Activated naive CD4-positive, alpha-beta T cell treated with anti-CD3 and anti-CD28 coated beads, Interleukin-2, amount 10 ng/mL, durations not matched to agents 7 days and 5 days (primary cell): Measurements from ENCODE around the gene KRI1.
"Not testable (repeated sequence)": the region's sequence is repeated elsewhere in the genome, so short reads cannot be mapped to it uniquely, and the experiment has no call there.

Experiments used
- CTCF ChIA-PET: fragments of 350-600 bp; sonication (Branson Sonifier 250); formaldehyde crosslinking; loops from one replicate; lab custom pipeline; 2021; ENCODE audit warnings: antibody characterized with exemption; lab: Charles Lee
- DNase-seq: peaks from one replicate; pipeline ENCODE4 v3.0.0-alpha.2; 2020
- H3K27ac Mint-ChIP-seq: one replicate; pipeline ENCODE4 v1.8.0; 2021; ENCODE audit warnings: mild to moderate bottlenecking, moderate library complexity, mixed read lengths
- H3K27me3 Mint-ChIP-seq: one replicate; pipeline ENCODE4 v1.8.0; 2021; ENCODE audit warnings: mild to moderate bottlenecking, mixed read lengths
- H3K36me3 Mint-ChIP-seq: one replicate; pipeline ENCODE4 v1.8.0; 2021; ENCODE audit warnings: mixed read lengths
- H3K4me1 Mint-ChIP-seq: one replicate; pipeline ENCODE4 v1.8.0; 2021; ENCODE audit warnings: mixed read lengths
- H3K4me3 Mint-ChIP-seq: one replicate; pipeline ENCODE4 v1.8.0; 2021; ENCODE audit warnings: mild to moderate bottlenecking, moderate library complexity, mixed read lengths
- H3K9me3 Mint-ChIP-seq: one replicate; pipeline ENCODE4 v1.8.0; 2021; ENCODE audit warnings: mixed read lengths

Gene KRI1

GRCh38 chr19:10551698-10552301 is 14.0 kb downstream of the KRI1 start:
- H3K27me3 Mint-ChIP-seq, result no peaks in the 10 kb centered on the region
- CTCF ChIA-PET, result interaction anchor here (1.0 to 2.1 kb wide), 7 partner anchors 10 to 281 kb away, joined by 3 to 12 read pairs (median 3); partner anchors contain the start of genes CDC37 and ICAM1
- peaks cover 61% of the 10 kb centered on the region for H3K36me3 Mint-ChIP-seq
- H3K9me3 Mint-ChIP-seq, result no peaks in the 10 kb centered on the region
- no peak overlapping the region for H3K4me3 Mint-ChIP-seq
- H3K4me1 Mint-ChIP-seq, result peaks cover 60% of the 10 kb centered on the region
- peak overlapping the region; percentile 97 for H3K27ac Mint-ChIP-seq
- peak; percentile 69 for DNase-seq

DNA sequence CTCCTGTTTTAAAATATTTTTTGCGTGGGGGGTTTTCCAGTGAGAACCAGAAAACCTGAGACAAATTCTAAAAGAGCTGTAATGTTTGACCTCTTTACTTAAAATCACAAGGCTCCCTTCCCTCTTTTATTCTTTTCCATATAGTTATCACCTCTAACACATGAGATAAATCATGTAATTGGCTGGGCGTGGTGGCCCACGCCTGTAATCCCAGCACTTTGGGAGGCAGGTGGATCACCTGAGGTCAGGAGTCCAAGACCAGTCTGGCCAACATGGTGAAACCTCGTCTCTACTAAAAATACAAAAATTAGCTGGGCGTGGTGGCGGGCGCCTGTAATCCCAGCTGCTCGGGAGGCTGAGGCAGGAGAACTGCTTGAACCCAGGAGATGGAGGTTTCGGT is 14.8 kb downstream of the KRI1 start:
- Mint-ChIP-seq H3K4me1 (peaks cover 58% of the 10 kb centered on the region), H3K36me3 (peaks cover 60% of the 10 kb centered on the region), H3K27ac (peak overlapping the region; percentile 33)
- CTCF ChIA-PET, result interaction anchor here (0.7 to 2.1 kb wide), 5 partner anchors 10 to 148 kb away, joined by 3 to 12 read pairs (median 4); partner anchors contain the start of gene CDC37
- not testable (repeated sequence) for H3K9me3 Mint-ChIP-seq, H3K4me3 Mint-ChIP-seq, H3K27me3 Mint-ChIP-seq, DNase-seq

DNA sequence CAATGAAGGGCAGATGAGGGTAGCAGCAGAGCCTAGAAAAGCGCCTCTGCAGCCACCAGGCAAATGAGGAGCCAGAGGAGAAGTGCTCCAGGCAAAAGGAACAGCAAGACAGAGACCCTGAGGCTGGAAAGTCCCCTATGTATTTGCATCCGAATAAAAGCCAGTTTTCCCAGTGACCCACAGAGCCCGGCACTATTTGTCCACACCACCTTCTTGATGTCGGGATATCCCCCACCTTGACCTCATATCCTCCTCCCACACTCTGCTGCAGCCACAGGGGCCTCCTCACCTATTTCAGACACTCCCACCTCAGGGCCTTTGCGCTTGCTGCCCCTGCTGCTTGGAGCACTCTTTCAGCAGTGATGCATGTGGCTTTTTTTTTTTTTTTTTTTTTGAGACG is 15.5 kb downstream of the KRI1 start:
- H3K4me1 Mint-ChIP-seq, result peaks cover 51% of the 10 kb centered on the region
- no peaks in the 10 kb centered on the region for H3K9me3 Mint-ChIP-seq
- peak overlapping the region; percentile 64 for H3K27ac Mint-ChIP-seq
- CTCF ChIA-PET, result interaction anchor here (1.5 kb wide), 1 partner anchor 147 kb away, joined by 3 read pairs; the partner anchor contains the start of gene CDC37
- H3K4me3 Mint-ChIP-seq, result no peak overlapping the region
- H3K27me3 Mint-ChIP-seq, result no peaks in the 10 kb centered on the region
- peaks cover 55% of the 10 kb centered on the region for H3K36me3 Mint-ChIP-seq
- no peak for DNase-seq

GRCh38 chr19:10549733-10550132 is 16.1 kb downstream of the KRI1 start:
- H3K36me3 Mint-ChIP-seq, result peaks cover 59% of the 10 kb centered on the region
- no peaks in the 10 kb centered on the region for H3K27me3 Mint-ChIP-seq
- H3K4me1 Mint-ChIP-seq, result peaks cover 51% of the 10 kb centered on the region
- no peak for DNase-seq
- no peaks in the 10 kb centered on the region for H3K9me3 Mint-ChIP-seq
- no peak overlapping the region for H3K27ac Mint-ChIP-seq
- CTCF ChIA-PET, result no interaction called here
- no peak overlapping the region for H3K4me3 Mint-ChIP-seq

DNA sequence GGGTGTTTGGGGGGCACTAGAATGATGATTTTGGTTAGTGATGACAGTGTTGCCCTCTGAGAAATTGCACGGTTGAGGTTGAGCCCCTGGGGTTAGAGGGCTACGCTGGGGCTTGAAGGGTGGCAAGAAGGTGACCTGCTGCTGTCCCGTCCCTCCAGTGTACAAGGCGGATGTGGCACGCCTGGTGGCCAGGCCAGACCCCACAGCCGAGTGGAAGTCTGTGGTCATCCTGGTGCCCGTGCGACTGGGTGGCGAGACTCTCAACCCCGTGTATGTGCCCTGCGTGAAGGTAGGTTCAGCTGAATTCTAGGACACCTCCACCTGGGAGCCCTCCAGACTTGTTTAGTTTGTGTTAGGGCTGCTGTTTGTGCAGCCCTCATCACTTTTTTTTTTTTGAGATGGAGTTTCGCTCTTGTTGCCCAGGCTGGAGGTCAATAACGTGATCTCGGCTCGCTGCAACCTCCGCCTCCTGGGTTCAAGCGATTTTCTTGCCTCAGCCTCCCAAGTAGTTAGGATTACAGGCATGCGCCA is 17.0 kb downstream of the KRI1 start:
- no peak for DNase-seq
- H3K4me3 Mint-ChIP-seq, result no peak overlapping the region
- CTCF ChIA-PET, result no interaction called here

DNA sequence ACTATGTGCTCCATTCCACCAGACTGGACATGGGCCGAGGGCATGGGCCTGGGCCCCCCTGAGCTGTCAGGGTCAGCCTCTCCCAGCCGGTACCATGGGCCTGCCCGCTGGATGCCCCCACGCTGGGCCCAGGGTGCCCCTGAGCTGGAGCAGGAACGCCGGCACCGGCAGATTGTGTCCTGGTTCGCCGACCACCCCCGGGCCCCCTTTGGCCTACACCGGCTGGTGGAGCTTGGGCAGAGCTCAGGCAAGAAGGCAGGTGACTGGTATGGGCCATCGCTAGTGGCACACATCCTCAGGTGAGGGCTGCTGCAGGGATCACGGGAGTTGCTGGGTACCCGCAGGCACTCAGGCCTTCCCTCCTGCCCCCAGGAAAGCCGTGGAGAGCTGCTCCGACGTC is 19.0 kb downstream of the KRI1 start:
- Mint-ChIP-seq H3K27me3 (peaks cover 11% of the 10 kb centered on the region), H3K4me3 (no peak overlapping the region), H3K36me3 (peaks cover 34% of the 10 kb centered on the region), H3K27ac (no peak overlapping the region), H3K4me1 (peaks cover 33% of the 10 kb centered on the region), H3K9me3 (no peaks in the 10 kb centered on the region)
- CTCF ChIA-PET, result no interaction called here
- DNase-seq, result no peak

More for the DNA sequence above, 17.0 kb downstream of the KRI1 start:
- Mint-ChIP-seq H3K27me3 (no peaks in the 10 kb centered on the region), H3K9me3 (no peaks in the 10 kb centered on the region), H3K36me3 (peaks cover 51% of the 10 kb centered on the region), H3K4me1 (peaks cover 47% of the 10 kb centered on the region), H3K27ac (no peak overlapping the region)

DNA sequence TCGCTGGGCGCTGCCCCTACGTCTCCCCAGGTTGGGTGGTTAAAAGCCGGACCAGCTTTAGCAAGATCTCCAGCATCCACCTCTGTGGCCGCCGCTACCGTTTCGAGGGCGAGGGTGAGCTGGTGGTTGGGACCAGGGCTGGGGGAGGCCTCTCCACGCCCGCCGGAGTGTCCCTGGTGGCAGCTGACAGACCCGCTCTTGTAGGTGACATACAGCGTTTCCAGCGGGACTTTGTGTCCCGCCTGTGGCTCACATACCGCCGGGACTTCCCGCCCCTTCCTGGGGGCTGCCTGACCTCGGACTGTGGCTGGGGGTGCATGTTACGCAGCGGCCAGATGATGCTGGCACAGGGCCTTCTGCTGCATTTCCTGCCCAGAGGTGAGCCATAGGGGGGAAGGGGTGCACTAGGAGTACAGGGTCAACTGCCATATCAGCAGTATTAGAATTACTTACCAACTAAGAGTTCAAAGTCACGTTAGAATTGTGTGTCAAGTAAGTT is 21.0 kb downstream of the KRI1 start:
- H3K36me3 Mint-ChIP-seq, result peaks cover 18% of the 10 kb centered on the region
- CTCF ChIA-PET, result no interaction called here
- peak overlapping the region; percentile 88 for H3K27ac Mint-ChIP-seq
- H3K27me3 Mint-ChIP-seq, result peaks cover 31% of the 10 kb centered on the region
- H3K4me3 Mint-ChIP-seq, result peak overlapping the region; percentile 89
- H3K4me1 Mint-ChIP-seq, result peaks cover 21% of the 10 kb centered on the region
- peak; percentile 32 for DNase-seq
- H3K9me3 Mint-ChIP-seq, result no peaks in the 10 kb centered on the region

GRCh38 chr19:10544242-10544752 is 21.5 kb downstream of the KRI1 start:
- peak overlapping the region; percentile 89 for H3K4me3 Mint-ChIP-seq
- no peaks in the 10 kb centered on the region for H3K9me3 Mint-ChIP-seq
- CTCF ChIA-PET, result no interaction called here
- H3K27me3 Mint-ChIP-seq, result peaks cover 36% of the 10 kb centered on the region
- H3K27ac Mint-ChIP-seq, result peak overlapping the region; percentile 88
- DNase-seq, result peak; percentile 58
- H3K4me1 Mint-ChIP-seq, result peaks cover 21% of the 10 kb centered on the region
- peaks cover 18% of the 10 kb centered on the region for H3K36me3 Mint-ChIP-seq

DNA sequence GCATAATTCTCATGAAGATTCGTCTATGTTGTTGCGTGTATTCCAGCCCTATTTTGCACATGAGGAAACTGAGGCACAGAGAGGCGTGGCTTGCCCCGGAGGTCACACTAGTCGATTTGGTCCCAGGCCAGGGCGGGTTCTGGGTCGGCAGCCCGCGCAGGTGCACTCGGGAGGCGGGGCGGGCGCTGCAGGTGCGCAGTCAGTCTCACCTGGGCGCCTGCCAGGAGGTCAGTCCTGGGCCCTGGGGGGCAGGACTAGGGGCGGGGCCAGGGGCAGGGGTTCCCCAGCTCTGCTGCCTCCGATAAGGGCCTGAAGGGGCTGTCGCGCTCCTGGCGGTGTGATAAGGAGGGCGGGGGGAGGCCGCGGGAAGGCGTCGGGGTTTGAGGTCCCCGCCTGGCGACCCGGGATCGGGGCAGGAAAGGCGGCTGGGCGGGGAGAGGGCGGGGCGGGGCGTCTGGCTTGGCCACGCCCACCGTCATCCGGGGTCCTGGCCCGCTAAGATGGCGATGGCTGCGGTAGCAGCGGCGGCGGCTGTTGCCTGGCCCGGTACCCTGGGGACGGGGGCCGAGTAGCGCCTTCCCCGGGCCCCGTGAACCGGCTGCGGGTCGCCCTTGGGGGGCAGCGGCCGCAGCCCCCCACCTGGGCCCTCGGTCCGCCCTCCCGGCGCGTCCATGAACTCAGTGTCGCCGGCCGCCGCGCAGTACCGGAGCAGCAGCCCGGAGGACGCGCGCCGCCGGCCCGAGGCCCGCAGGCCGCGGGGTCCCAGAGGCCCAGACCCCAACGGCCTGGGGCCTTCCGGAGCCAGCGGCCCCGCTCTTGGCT is 22.2 kb downstream of the KRI1 start, which contains the start of gene ATG4D:
Gene ATG4D, plus strand, starts transcription at position 485 of the 822 bp plus-strand sequence. Its CDS starts 187 bp downstream, at position 672.
- Mint-ChIP-seq H3K4me3 (peak within 1 kb of the TSS; percentile 89), H3K36me3 (peaks cover 15% of the 10 kb centered on the region), H3K27ac (peak within 1 kb of the TSS; percentile 88), H3K4me1 (peaks cover 25% of the 10 kb centered on the region), H3K9me3 (no peaks in the 10 kb centered on the region), H3K27me3 (peaks cover 43% of the 10 kb centered on the region)
- peak; percentile 87 for DNase-seq
- CTCF ChIA-PET, result interaction anchor here (2.6 to 2.7 kb wide), 2 partner anchors 26 to 157 kb away, joined by 13 to 19 read pairs; partner anchors contain the start of genes CDKN2D and QTRT1

DNA sequence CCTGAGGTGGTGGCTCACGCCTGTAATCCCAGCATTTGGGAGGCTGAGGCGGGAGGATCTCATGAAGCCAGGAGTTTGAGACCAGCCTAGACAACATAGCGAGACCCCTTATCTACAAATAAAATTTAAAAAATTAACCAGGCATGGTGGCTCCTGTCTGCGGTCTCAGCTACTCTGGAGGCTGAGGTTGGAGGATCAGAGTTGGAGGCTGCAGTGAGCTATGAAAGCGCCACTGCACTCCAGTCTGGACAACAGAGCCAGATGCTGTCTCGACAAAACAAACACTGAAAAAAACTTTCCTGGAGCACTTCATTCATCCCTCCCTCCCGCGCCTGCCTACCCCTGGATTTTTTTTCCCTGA is 22.8 kb downstream of the KRI1 start:
- H3K4me1 Mint-ChIP-seq, result peaks cover 26% of the 10 kb centered on the region
- CTCF ChIA-PET, result interaction anchor here (1.0 to 2.7 kb wide), 6 partner anchors 11 to 157 kb away, joined by 3 to 19 read pairs (median 9); partner anchors contain the start of genes CDKN2D and QTRT1
- H3K27ac Mint-ChIP-seq, result peak overlapping the region; percentile 85
- H3K27me3 Mint-ChIP-seq, result peaks cover 49% of the 10 kb centered on the region
- no peaks in the 10 kb centered on the region for H3K9me3 Mint-ChIP-seq
- H3K4me3 Mint-ChIP-seq, result peak overlapping the region; percentile 77
- DNase-seq, result no peak
- H3K36me3 Mint-ChIP-seq, result peaks cover 9% of the 10 kb centered on the region

DNA sequence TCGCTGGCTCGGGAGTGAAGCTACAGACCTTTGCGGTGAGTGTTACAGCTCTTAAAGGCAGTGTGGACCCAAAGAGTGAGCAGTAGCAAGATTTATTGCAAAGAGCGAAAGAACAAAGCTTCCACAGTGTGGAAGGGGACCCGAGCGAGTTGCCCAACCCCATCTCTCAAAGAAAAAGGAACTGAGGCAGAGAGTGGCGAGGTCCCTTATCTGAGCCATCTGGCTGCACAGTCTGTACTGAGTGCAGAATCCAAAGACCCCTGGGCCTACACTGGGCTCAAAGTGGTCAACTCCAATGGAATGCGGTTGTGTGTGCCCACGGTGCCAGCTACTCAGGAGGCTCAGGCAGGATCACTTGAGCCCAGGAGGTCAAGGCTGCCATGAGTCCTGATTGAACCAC is 26.8 kb downstream of the KRI1 start:
- DNase-seq, H3K4me3 Mint-ChIP-seq, H3K9me3 Mint-ChIP-seq, H3K27ac Mint-ChIP-seq, H3K36me3 Mint-ChIP-seq, CTCF ChIA-PET: not testable (repeated sequence)
- H3K27me3 Mint-ChIP-seq, result peaks cover 86% of the 10 kb centered on the region
- H3K4me1 Mint-ChIP-seq, result peaks cover 13% of the 10 kb centered on the region

DNA sequence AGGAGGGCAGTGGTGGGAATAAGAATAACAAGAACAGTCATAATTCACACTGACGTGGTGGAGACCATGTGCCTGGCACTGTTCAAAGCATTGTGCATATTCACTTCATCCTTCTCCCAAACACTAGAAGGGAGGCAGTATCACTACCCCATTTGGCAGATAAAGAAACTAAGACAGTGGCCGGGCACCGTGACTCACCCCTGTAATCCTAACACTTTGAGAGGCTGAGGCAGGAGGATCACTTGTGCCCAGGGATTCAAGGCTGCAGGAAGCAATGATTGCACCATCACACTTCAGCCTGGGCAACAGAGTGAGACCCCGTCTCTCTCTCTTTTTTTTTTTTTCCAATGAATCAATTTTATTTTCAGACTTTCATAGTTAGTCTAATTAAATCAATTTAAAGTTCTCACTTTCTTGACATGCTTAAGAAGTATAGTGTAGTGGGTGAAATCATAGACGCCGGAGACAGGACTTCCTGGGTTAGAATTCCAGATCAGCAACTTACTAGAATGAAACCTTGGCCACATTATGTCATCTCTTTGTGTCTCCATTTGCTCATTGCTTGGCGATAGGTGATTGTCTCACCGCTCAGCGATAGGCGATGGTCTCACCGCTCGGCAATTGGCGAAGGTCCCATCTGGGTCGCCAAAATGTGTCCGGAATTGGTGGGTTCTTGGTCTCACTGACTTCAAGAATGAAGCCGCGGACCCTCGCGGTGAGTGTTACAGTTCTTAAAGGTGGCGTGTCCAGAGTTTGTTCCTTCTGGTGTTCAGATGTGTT is 27.4 kb downstream of the KRI1 start:
- DNase-seq, result no peak
- Mint-ChIP-seq H3K9me3 (no peaks in the 10 kb centered on the region), H3K27ac (no peak overlapping the region), H3K36me3 (no peaks in the 10 kb centered on the region), H3K27me3 (peaks cover 91% of the 10 kb centered on the region), H3K4me1 (peaks cover 12% of the 10 kb centered on the region), H3K4me3 (no peak overlapping the region)
- CTCF ChIA-PET, result interaction anchor here (1.2 kb wide), 1 partner anchor 54 kb away, joined by 4 read pairs; no protein-coding TSS in a partner anchor

DNA sequence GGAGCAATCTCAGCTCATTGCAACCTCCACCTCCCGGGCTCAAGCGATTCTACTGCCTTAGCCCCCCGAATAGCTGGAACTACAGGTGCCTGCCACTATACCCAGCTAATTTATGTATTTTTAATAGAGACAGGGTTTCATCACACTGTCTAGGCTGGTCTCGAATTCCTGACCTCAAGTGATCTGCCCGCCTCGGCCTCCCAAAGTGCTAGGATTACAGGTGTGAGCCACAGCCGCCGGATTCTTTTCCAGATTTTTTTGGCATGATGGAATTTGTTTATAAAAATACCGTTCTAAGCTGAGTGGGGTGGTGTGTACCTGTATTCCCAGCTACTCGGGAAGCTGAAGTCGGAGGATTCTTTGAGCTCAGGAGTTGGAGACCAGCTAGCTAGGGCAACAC is 28.1 kb downstream of the KRI1 start:
- Mint-ChIP-seq H3K27me3 (peaks cover 95% of the 10 kb centered on the region), H3K27ac (no peak overlapping the region), H3K4me3 (no peak overlapping the region), H3K9me3 (no peaks in the 10 kb centered on the region), H3K4me1 (peaks cover 7% of the 10 kb centered on the region), H3K36me3 (no peaks in the 10 kb centered on the region)
- CTCF ChIA-PET, result interaction anchor here (1.2 to 1.4 kb wide), 2 partner anchors 54 to 109 kb away, joined by 4 read pairs; no protein-coding TSS in a partner anchor
- DNase-seq, result no peak
